ENCODE measurements around the gene ISCU.
"Not testable (repeated sequence)": the region's sequence is repeated elsewhere in the genome, so short reads cannot be mapped to it uniquely, and the experiment has no call there.

The ISCU gene

GRCh38 chr12:108543652-108544051 is 18.7 kb upstream of the ISCU start:
- DNase-seq (ENCODE audit: low read depth) = no peak

DNA sequence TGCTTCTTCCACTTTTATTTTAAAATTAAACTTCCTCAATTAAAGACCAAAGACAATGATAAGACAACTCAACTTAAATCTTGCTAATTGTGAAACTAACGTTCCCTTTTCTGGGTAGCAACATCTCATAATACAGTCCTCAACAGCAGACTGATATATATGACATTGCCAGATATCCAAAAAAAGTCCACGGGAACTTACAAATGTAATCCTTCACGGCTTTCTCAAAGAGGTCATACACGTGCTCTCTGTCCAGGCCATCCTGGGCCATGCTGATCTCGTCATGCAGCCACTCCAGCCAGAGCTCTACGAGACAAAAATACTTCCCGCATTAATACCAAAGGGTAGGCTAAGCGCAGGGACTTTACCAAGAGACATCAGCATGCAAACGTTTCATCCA is 14.7 kb upstream of the ISCU start:
- no peak for DNase-seq (ENCODE audit: low read depth)

- no peak for DNase-seq (ENCODE audit: low read depth)
These were observed 13.4 kb upstream of the ISCU start for GRCh38 chr12:108548954-108549521.

GRCh38 chr12:108551535-108551934 is 10.9 kb upstream of the ISCU start:
- DNase-seq (ENCODE audit: low read depth) = no peak

DNA sequence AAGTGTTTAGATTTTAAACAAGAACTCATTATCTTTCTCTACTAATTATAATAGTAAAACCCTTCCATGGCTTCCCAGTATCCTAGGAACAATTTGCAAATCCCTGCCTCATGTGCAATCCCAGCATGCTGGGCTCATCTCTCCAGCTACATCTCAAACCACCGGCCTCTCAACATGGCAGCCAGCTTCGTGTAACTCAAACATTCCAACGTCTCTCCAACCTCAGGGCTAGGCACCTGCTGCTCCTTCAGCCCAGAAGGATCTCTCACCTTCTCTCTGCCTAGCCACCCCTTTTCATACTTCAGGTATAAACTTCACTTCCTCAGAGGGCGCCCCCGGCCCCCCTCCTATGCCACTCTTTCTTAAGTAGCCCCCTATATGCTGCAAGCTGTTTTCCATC is 8.6 kb upstream of the ISCU start:
- no peak for DNase-seq (ENCODE audit: low read depth)

- DNase-seq (ENCODE audit: low read depth) = not testable (repeated sequence)
These were observed 7.0 kb upstream of the ISCU start for GRCh38 chr12:108555383-108555782.

DNA sequence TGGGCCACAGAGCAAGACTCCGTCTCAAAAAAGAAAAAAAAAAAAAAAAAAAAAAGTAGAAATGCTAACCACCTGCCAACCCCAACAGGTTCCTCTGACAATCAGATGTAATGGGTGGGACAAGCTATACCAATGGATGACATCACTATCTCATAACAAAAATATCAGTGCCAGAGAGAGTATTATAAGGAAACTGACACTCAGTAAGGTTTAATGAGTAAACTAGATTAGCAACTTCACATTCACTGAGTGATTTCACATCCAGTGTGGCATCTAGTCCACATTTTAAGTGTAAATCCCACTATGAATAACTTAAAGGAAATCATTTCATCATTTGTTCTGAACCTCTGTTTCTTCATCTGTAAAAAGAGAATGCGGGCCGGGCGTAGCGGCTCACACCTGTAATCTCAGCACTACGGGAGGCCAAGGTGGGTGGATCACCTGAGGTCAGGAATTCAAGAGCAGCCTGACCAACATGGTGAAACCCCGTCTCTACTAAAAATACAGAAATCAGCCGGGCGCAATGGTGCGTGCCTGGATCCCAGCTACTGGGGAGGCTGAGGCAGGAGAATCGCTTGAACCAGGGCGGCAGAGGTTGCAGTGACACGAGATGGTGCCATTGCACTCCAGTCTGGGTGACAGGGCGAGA is 3.3 kb upstream of the ISCU start:
- no peak for DNase-seq (ENCODE audit: low read depth)

- DNase-seq (ENCODE audit: low read depth) = no peak
These were observed 2.6 kb upstream of the ISCU start for GRCh38 chr12:108559748-108560147.

- no peak for DNase-seq (ENCODE audit: low read depth)
These were observed 2.1 kb upstream of the ISCU start for GRCh38 chr12:108560321-108560721.

GRCh38 chr12:108560752-108561719 is 1.4 kb upstream of the ISCU start, which contains the start of gene SART3:
Gene SART3 (minus strand): TSS chr12:108561173. CDS start chr12:108561154, 19 bp downstream.
- peak; percentile 71 for DNase-seq (ENCODE audit: low read depth)

GRCh38 chr12:108561852-108562347 is 496 bp upstream of the ISCU start:
- DNase-seq (ENCODE audit: low read depth) = no peak

GRCh38 chr12:108563136-108563803 is 874 bp downstream of the ISCU start:
- peak; percentile 78 for DNase-seq (ENCODE audit: low read depth)

DNA sequence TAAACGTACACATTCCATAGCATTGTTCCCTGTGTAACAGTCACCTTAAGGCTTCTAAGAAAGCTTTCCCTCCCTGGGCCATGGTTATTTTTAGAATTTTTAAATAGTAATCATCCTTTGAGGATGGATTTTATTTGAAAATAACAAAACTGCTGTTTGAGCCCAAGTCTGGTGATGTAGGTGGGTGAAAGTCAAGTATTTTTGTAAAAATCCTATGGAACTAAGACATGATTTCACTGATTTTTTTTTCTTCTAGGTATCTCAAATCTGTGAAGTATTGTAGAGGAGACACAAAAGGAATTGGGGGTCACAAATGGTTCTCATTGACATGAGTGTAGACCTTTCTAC is 1.4 kb downstream of the ISCU start:
- no peak for DNase-seq (ENCODE audit: low read depth)

DNA sequence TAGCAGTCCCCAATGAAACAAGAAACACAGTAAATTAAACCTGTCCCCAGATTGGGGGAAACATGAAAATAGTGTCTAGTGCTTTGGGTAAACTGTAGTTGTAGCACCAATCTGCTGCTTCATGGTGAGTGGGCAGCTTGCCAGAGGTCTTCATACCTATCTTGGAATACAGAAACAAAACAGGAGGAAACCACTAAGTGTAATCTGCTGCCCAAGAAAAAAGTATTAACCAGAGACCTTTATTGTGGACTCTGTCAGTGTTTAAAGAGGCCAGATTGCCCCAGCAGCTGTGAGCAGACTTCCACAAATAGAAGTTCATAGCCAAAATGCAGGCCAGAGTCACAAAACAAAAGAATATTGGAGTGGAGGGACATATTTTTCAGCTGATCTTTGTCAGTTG is 2.3 kb downstream of the ISCU start:
- no peak for DNase-seq (ENCODE audit: low read depth)

DNA sequence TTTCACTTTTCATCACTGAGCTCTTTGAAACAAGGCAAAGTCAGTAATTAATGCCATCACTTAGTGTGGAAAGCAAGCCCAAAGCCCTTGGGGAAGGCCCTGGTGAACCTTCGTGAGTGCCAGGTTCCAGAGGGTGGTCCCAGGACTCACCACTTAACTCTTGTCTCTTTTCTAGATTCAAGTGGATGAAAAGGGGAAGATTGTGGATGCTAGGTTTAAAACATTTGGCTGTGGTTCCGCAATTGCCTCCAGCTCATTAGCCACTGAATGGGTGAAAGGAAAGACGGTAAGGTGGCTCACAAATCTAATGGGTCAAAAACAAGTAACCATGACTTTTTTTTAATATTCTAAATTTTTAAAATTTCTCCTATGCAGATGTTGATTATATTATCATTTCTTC is 2.8 kb downstream of the ISCU start:
- no peak for DNase-seq (ENCODE audit: low read depth)

GRCh38 chr12:108565976-108566375 is 3.6 kb downstream of the ISCU start:
- DNase-seq (ENCODE audit: low read depth) = peak; percentile 44

DNA sequence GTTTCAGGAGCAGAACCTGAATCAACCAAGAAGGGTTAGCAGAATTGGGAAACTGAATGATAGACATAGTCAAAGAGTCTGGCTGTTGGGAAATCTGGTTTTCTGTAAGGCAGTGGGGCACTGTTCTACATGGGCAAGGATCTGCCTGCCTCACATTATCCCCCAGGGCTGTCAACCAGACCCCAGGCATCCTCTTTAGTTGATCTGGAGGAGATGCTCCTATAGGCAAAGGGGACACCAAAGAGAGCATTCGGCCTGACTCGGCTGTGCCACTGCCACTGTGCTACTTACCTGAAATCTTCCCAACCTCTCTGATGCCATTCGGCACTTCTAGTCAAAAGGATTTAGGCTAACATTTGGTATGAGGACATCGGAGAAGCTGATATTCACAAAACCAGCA is 4.1 kb downstream of the ISCU start:
- DNase-seq (ENCODE audit: low read depth) = no peak

DNA sequence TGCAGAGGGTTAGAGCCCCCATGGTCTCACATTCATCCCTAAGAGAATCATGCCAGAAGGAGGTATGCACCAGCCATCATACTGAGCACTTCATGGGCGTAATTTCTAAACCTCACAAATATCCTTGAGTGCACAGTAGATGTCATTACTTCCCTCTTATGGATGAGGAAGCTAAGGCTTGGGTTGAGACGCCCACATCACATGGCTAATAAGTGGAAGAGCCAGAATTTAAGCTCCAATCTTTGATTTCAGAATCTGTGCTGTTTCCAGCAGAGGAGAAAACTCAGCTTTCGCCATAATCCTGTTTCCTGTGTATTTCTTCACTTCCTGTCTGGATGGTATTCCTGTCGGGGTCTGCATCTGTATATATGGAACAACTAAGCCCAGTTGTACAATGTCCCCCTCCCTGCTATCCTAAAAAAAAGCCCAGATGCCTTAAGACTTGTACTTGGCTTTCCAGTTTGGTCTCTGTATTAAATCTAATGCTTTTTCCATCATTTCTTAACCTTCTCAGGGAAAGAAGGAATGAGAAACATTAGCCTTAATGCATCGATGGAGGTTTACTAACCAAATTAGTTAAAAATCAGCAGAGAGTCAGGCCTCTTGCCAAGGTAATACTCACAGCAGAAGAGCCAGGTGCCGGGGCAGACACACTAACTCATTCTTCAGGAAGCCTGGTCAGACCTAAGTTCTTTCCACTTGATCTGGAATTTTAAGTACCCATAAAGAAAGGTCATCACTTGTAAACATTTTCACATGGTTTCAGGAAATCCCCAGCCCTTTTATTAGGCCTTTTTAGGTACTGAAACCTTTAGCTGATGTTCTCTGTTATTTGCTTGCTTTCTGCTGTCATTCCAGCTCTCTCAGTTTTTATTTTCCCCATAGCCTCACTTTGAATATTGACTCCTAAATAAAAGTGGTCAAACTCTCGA is 5.3 kb downstream of the ISCU start:
- DNase-seq (ENCODE audit: low read depth) = no peak

DNA sequence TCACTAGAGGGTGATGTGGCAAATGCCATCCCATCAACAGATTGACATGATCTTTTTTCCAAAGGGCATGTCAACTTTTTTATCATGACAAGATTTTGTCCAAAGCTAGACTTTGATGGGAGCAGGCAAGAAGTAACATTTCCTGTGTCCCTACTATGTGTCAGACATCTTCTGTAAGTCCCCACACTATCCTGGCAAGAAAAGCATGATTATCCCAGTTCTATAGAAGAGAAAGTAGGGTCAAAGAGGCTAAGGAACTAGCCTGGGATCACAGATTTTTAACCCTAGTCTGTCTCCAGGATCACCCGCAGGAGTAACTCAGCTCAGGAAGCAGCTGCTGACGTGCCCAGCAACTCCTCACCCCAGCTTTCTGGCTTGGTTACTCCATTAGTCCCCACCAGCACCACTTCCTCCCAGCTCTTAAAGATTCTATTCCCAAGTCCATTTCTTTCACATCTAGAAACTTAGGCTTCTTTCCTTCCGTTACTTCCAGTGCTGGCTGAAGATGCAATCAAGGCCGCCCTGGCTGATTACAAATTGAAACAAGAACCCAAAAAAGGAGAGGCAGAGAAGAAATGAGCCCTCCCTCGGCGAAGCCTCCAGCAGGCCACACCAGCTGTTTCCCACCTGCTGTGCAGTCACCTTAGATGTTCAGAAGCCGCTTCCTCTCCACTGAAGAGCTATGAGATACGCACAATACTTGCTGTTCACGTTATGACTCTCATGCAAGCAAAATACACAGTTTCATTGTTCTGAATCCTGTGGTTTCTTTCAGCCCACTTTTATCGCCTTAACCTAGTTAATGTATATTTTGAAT is 6.2 kb downstream of the ISCU start:
- DNase-seq (ENCODE audit: low read depth) = peak; percentile 38
